ENCODE measurements around the gene TRIM47. TPM values are rescaled to one million over a fixed set of nuclear protein-coding genes. Genes with fewer than 3 reads are reported as not detected.
A peak's percentile ranks its signal among the peaks of the same experiment; 100 is the strongest.

The TRIM47 gene
- total and polyA plus RNA-seq, 2 of the 13 experiments (the other 11 are each of a cell fraction or from before 2014, with no cell fraction given): 33.5 to 82.0 TPM

DNA sequence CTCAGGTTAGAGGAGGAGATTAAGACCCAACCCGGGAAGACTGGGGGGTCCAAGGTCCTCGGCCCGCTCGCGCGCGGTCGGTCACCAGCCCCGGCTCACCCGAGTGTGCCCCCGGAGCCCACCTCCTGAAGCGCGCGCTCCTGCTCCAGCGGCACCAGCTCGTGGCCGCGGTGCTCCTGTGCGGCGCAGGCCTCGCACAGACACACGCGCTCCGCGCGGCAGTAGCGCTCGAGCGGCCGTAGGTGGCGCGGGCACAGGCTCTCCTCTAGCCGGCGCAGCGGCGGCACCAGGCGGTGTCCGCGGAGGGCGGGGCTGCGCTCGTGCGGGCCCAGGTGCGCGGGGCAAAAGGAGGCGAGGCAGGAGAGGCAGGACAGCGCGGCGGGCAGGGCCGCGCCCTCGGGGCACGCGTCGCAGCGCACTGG lies 618 bp downstream of the TRIM47 start (continued):
- TF ChIP-seq, protein P1, sequence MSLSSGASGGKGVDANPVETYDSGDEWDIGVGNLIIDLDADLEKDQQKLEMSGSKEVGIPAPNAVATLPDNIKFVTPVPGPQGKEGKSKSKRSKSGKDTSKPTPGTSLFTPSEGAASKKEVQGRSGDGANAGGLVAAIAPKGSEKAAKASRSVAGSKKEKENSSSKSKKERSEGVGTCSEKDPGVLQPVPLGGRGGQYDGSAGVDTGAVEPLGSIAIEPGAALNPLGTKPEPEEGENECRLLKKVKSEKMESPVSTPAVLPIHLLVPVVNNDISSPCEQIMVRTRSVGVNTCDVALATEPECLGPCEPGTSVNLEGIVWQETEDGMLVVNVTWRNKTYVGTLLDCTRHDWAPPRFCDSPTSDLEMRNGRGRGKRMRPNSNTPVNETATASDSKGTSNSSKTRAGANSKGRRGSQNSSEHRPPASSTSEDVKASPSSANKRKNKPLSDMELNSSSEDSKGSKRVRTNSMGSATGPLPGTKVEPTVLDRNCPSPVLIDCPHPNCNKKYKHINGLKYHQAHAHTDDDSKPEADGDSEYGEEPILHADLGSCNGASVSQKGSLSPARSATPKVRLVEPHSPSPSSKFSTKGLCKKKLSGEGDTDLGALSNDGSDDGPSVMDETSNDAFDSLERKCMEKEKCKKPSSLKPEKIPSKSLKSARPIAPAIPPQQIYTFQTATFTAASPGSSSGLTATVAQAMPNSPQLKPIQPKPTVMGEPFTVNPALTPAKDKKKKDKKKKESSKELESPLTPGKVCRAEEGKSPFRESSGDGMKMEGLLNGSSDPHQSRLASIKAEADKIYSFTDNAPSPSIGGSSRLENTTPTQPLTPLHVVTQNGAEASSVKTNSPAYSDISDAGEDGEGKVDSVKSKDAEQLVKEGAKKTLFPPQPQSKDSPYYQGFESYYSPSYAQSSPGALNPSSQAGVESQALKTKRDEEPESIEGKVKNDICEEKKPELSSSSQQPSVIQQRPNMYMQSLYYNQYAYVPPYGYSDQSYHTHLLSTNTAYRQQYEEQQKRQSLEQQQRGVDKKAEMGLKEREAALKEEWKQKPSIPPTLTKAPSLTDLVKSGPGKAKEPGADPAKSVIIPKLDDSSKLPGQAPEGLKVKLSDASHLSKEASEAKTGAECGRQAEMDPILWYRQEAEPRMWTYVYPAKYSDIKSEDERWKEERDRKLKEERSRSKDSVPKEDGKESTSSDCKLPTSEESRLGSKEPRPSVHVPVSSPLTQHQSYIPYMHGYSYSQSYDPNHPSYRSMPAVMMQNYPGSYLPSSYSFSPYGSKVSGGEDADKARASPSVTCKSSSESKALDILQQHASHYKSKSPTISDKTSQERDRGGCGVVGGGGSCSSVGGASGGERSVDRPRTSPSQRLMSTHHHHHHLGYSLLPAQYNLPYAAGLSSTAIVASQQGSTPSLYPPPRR (CRISPR knock-in tag; IDR thresholded peaks at IDR 0.05; ENCODE audit: borderline replicate concordance): 0 out of 2 replicates have a peak, but pooled peaks have one; percentile 25
- no peak for TF ChIP-seq KDM5A (IDR thresholded peaks at IDR 0.05; ENCODE audit: borderline replicate concordance, low read length)
- TF ChIP-seq ZNF607 (CRISPR knock-in tag; IDR thresholded peaks at IDR 0.05; ENCODE audit: borderline replicate concordance): no peak
- TF ChIP-seq, protein P2, sequence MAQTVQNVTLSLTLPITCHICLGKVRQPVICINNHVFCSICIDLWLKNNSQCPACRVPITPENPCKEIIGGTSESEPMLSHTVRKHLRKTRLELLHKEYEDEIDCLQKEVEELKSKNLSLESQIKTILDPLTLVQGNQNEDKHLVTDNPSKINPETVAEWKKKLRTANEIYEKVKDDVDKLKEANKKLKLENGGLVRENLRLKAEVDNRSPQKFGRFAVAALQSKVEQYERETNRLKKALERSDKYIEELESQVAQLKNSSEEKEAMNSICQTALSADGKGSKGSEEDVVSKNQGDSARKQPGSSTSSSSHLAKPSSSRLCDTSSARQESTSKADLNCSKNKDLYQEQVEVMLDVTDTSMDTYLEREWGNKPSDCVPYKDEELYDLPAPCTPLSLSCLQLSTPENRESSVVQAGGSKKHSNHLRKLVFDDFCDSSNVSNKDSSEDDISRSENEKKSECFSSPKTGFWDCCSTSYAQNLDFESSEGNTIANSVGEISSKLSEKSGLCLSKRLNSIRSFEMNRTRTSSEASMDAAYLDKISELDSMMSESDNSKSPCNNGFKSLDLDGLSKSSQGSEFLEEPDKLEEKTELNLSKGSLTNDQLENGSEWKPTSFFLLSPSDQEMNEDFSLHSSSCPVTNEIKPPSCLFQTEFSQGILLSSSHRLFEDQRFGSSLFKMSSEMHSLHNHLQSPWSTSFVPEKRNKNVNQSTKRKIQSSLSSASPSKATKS (CRISPR knock-in tag; IDR thresholded peaks at IDR 0.05): no peak
- TF ChIP-seq RCOR2 (CRISPR knock-in tag; IDR thresholded peaks at IDR 0.05): no peak
- TF ChIP-seq SMAD9 (CRISPR knock-in tag; IDR thresholded peaks at IDR 0.05): no peak
- no peak for TF ChIP-seq PHF5A (CRISPR knock-in tag; IDR thresholded peaks at IDR 0.05; ENCODE audit: low read depth, unreplicated experiment)
- TF ChIP-seq, protein P3, sequence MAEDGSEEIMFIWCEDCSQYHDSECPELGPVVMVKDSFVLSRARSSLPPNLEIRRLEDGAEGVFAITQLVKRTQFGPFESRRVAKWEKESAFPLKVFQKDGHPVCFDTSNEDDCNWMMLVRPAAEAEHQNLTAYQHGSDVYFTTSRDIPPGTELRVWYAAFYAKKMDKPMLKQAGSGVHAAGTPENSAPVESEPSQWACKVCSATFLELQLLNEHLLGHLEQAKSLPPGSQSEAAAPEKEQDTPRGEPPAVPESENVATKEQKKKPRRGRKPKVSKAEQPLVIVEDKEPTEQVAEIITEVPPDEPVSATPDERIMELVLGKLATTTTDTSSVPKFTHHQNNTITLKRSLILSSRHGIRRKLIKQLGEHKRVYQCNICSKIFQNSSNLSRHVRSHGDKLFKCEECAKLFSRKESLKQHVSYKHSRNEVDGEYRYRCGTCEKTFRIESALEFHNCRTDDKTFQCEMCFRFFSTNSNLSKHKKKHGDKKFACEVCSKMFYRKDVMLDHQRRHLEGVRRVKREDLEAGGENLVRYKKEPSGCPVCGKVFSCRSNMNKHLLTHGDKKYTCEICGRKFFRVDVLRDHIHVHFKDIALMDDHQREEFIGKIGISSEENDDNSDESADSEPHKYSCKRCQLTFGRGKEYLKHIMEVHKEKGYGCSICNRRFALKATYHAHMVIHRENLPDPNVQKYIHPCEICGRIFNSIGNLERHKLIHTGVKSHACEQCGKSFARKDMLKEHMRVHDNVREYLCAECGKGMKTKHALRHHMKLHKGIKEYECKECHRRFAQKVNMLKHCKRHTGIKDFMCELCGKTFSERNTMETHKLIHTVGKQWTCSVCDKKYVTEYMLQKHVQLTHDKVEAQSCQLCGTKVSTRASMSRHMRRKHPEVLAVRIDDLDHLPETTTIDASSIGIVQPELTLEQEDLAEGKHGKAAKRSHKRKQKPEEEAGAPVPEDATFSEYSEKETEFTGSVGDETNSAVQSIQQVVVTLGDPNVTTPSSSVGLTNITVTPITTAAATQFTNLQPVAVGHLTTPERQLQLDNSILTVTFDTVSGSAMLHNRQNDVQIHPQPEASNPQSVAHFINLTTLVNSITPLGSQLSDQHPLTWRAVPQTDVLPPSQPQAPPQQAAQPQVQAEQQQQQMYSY (CRISPR knock-in tag; IDR thresholded peaks at IDR 0.05): no peak; the same call in 1 of the 2 replicates
- no peak for TF ChIP-seq ZKSCAN5 (CRISPR knock-in tag; IDR thresholded peaks at IDR 0.05)
- TF ChIP-seq EP300 (IDR thresholded peaks at IDR 0.05; ENCODE audit: low read depth in 2 of 2, low read length in 2 of 2): 0 out of 4 replicates have a peak, but pooled peaks of 1 of the 2 experiments have one; percentile 22
- no peak for TF ChIP-seq EP300 (CRISPR knock-in tag; IDR thresholded peaks at IDR 0.05; ENCODE audit: borderline replicate concordance)
- TF ChIP-seq ONECUT2 (CRISPR knock-in tag; IDR thresholded peaks at IDR 0.05): no peak
- peak; percentile 62; the same call in 1 of the 2 replicates for TF ChIP-seq MED13 (CRISPR knock-in tag; IDR thresholded peaks at IDR 0.05)
- no peak; the same call in 1 of the 2 replicates for TF ChIP-seq ZNF569 (CRISPR knock-in tag; IDR thresholded peaks at IDR 0.05; ENCODE audit: borderline replicate concordance)
- peak; percentile 86; the same call in 1 of the 2 replicates for TF ChIP-seq ZNF556 (CRISPR knock-in tag; IDR thresholded peaks at IDR 0.05; ENCODE audit: borderline replicate concordance)
- TF ChIP-seq, protein P4, sequence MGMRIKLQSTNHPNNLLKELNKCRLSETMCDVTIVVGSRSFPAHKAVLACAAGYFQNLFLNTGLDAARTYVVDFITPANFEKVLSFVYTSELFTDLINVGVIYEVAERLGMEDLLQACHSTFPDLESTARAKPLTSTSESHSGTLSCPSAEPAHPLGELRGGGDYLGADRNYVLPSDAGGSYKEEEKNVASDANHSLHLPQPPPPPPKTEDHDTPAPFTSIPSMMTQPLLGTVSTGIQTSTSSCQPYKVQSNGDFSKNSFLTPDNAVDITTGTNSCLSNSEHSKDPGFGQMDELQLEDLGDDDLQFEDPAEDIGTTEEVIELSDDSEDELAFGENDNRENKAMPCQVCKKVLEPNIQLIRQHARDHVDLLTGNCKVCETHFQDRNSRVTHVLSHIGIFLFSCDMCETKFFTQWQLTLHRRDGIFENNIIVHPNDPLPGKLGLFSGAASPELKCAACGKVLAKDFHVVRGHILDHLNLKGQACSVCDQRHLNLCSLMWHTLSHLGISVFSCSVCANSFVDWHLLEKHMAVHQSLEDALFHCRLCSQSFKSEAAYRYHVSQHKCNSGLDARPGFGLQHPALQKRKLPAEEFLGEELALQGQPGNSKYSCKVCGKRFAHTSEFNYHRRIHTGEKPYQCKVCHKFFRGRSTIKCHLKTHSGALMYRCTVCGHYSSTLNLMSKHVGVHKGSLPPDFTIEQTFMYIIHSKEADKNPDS (CRISPR knock-in tag; IDR thresholded peaks at IDR 0.05): no peak
- TF ChIP-seq SUZ12 (IDR thresholded peaks at IDR 0.05; ENCODE audit: low read depth, low read length): no peak

Measured in HepG2 (cell line).